Dedifferentiated amniotic fluid mesenchymal stem cell (primary cell): ENCODE data around the gene PEBP1.

Source experiments
- DNase-seq: peaks from one replicate; pipeline ENCODE4 v3.0.0-alpha.2; 2016; ENCODE audit errors: extremely low spot score

Gene PEBP1

DNA sequence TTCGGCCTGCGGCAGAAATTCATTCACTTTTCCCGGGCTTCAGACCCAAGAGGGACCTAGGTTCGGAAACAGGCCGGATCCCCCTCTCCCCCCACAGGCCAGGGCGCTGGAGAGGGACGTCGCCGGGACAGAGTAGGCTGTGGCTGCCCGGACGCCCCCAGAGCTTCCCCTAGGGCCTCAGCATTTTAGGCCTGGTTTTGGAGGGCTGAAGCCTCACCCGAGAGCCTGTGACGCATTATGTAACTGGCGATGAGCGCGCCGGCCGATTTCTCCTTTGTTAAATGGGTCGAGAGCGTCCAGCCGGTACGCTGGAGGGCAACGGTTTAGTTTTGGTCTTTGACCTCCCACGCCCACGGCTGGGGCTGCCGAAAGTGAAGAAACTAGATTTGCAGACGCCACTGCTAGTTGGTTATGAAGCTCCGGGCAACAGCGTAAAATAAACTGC, 657 bp downstream of the PEBP1 start:
- DNase-seq: peak; percentile 38

DNA sequence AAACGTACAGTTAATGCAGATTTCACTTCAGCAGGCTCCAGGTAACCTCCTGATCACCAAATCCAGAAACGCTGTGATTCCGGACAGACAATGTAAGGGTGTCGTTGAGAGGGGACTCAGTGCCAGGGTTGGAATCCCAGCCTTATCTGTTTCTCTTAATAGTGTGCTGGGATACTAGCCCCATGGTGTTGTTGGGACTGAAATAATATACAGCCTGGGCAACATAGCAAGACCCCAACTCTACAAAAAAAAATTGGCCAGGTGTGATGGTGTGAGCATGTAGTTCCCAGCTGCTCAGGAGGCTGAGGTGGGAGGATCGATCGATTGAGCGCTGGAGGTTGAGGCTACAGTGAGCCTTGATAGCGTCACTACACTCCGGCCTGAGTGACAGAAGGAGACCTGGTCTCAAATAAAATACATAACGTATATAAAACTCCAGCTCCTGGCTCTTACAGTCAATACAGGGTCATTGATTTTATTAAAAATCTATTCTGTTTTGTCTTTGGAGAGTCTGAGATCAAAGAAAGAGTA, 1.3 kb downstream of the PEBP1 start:
- no peak for DNase-seq

DNA sequence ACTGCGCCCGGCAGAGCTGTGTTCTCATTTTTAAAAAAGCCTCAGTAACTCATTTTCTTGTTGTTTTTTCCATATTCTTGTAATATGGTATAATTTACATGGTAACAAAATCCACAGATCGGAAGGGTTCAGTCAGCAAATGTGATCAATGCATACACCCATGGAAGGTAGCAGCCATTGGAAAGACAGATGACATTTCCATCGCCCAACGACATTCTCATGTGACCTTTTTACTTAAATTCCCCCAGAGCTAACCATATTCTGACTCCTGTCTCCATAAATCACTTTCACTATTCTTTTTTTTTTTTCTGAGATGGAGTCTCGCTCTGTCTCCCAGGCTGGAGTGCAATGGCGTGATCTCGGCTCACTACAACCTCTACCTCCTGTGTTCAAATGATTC, 4.9 kb downstream of the PEBP1 start:
- no peak for DNase-seq

DNA sequence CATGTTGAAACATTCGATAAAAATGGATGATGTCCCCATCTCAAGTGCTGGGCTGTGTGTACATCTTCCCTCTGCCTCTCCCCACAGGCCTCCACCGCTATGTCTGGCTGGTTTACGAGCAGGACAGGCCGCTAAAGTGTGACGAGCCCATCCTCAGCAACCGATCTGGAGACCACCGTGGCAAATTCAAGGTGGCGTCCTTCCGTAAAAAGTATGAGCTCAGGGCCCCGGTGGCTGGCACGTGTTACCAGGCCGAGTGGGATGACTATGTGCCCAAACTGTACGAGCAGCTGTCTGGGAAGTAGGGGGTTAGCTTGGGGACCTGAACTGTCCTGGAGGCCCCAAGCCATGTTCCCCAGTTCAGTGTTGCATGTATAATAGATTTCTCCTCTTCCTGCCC, 8.6 kb downstream of the PEBP1 start:
- DNase-seq: no peak

DNA sequence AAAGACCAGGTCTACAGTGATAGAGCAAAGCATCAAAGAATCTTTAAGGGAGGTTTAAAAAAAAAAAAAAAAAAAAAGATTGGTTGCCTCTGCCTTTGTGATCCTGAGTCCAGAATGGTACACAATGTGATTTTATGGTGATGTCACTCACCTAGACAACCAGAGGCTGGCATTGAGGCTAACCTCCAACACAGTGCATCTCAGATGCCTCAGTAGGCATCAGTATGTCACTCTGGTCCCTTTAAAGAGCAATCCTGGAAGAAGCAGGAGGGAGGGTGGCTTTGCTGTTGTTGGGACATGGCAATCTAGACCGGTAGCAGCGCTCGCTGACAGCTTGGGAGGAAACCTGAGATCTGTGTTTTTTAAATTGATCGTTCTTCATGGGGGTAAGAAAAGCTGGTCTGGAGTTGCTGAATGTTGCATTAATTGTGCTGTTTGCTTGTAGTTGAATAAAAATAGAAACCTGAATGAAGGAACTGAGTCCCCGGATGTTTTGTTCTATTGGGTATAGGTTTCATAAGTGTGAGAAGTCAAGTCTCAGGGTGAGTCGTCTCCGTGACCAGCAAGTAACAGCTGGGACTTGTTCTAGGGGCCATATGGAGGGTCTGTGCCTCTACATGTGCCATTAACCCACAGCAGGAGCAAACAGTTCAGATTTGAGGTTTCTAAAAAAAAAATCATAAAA, 9.3 kb downstream of the PEBP1 start:
- no peak for DNase-seq

DNA sequence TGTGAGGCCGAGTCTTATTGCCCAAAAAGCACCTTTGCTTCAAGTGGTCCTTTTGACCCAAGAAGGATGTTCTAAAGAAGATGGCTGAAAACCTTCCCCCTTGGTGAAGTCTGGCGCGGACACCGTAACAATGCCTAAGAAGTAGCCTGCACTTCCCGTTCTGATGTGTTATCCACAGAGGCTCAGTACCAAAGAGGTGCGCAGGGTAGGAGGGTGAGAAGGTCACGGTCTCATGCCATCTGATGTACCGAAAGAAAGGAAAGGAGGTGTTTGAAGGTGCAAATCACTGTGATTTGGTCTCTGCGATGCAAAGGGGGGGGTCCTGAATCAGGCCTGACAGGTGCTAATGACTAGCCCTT, 9.9 kb downstream of the PEBP1 start:
- no peak for DNase-seq

DNA sequence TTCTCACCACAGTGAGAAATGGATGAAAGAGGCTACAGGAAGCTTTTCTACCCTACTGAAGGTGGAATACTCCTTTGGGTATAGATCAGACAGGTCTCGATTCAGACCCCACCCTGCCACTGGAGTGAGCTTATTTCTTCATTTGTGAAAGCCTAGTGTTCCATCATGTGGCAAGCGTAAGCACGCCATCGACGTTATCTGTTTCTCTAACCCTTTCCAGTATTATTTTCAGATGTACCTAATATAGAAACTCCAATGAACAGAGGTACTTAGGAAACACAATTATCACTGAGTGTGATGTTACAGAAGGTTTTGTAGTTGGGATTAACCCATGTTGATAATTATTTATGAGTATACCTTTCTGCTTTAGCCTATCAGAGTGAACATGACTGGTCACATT, 12.4 kb downstream of the PEBP1 start:
- DNase-seq: no peak

DNA sequence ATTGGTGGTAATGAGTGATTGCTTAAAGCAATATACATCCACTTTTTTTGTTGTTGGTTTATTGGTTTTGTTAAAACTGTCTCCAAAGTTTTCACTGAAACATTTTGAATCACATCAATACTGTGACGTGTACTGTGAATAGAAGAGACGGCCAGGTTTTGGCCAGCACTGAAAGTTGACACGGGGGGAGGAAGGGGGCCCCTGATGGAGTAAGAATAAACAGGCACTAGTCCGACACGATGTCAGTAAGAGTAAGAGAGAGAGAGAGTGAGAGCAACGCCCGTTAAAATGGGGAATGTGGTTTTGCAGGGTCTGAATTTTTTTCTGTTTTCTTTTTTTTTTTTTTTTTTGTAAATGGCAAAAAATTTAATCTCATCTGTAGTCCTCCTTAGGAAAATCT, 14.7 kb downstream of the PEBP1 start:
- no peak for DNase-seq

DNA sequence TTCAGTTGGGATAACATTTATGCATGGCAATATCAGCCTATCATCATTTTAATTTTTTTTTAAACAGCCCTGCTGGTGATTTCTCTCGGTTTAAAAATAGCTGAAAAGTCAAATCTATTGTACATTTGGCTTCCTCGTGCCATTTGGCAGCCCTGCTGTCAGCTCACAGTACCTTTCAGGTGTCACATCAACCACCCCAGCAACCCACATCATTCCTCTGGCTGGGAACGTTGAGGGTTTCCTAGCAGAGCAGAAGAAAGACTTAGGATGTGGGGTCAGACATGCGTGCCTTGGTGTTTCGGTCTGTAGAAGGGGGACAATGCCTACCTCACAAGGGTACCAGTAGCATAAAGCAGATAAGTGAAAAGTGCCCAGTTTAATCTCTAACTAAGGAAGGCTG, 15.8 kb downstream of the PEBP1 start:
- no peak for DNase-seq

DNA sequence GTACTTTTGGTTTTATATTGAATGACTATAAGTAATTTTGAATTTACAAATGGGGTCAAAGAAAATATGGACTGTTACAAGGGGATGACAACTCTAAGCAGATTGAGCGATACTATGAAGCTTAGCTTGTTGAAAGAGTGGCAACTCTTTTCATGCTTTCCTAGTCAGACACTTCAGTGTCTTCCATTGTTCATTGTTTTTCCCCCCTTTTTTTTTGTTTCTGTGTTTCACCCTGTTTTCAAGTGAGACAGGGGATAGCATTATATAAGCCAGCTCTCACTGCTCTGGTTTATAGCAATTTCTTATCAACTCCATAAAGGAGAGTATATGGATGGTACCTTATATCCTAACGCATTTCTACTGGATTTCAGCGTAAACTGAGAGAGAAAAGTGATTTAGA, 24.6 kb downstream of the PEBP1 start:
- no peak for DNase-seq

DNA sequence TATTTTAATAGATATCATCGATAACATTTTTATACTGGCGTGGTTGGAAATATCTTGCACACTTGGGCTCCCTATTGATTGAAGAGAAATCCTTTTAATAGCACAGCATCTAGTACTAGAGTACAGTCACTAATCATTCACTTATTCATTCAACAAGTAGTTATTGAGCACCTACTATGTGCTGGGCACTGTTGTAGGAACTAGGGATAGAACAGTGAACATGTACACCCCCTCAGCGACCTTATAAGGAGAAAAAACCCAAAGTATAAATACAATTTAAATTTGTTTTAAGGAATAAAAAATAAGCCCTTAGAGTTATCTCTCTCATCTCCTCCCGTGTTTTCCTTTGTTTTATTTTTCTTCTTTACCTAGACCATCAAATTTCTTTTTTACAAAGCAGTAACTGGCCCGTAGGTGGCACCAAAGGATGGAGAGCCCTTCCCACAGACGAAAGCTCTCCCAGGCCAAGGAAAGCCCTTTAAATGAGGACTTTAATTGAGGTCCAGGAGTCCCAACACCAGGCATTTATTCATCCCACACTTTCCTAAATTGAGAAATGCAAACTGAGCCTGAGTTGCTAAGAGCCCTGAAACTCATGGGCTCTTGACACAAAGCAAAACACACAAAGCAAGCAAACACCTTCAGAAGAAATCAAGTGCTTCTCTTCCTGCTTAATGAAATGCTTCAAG, 29.0 kb downstream of the PEBP1 start:
- no peak for DNase-seq

DNA sequence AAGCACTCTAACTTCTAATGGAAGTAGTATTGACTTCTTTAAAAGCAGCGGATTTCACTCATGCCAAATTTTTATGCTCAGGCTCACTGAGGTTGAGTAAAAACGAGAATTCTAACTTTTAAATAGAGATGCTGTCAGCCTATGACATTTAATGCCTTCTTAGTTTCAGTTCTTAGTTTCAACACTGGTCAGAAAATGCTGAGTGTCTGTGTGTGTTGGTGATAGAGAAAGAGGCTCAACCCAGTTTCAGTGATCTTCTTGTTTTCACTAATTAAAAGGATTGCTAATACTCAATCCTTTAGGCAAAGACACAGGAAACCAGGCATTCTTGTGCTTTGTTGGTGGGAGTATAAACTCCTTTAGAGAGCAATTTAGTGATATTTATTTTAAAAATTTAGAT, 31.0 kb downstream of the PEBP1 start:
- DNase-seq: no peak

DNA sequence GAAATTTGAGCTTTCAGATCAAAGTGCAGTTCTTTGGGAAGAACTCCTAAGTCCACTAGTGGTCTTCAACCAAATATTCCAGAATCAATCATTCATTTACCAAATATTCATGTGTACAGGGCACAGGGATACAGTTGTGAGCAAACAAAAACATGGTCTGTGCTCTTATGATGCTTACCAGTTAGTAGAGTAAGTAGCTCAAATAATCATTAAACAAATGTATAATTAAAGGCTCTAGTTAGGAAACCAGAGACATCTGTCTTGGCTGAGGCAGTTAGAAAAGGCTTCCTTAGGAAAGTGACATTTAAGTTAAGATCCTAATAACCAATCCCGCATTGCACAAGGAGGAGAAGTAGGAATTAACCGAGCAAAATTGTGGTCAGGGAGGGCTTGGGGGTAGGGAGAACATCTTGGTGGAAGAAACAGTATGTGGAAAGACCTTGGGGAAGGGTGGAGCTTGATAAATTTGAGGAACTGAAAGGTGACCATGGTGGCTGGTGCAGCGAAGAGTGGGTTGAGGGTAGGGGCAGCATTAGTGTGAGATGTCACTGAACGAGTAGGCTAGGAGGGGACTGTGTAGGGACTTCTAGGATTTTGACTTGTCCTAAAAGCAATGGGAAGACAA, 40.0 kb downstream of the PEBP1 start:
- no peak for DNase-seq

DNA sequence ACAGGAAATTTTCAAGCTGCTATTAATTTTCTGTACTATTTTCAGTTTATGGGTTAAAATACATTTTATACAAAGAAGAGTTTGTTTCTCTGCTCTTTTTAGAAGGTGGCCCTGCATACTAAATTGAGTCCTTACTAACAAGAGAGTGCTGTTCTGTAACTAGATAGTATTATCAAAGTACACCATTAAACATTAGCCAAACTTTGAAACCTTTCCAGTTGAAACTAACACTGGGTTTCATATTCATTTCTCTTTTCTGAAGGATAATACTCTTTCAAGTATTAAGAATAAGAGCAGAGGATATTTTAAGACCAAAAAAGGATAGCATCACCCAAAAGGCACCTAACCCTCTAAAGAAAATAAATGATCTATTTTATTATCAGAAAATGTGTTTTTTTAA, 47.2 kb downstream of the PEBP1 start:
- no peak for DNase-seq

DNA sequence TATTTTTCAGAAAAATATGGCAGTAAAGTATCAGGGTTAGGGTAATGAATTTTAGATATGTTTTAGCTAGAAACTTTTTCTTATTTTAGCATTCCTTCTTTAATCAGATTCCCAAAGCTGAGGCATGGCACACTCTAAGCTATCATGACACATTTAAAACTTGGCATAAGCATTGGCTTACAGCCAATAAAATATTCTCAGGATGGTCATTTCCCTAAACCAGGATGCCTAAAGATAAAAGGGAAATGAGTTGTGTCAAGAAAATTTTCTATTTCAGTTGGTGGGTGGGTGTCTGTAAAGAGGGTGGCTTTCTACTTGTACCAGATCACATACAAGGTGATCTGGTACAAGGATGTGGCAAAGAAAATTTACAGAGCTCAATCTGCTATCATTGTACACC, 47.8 kb downstream of the PEBP1 start:
- DNase-seq: no peak

DNA sequence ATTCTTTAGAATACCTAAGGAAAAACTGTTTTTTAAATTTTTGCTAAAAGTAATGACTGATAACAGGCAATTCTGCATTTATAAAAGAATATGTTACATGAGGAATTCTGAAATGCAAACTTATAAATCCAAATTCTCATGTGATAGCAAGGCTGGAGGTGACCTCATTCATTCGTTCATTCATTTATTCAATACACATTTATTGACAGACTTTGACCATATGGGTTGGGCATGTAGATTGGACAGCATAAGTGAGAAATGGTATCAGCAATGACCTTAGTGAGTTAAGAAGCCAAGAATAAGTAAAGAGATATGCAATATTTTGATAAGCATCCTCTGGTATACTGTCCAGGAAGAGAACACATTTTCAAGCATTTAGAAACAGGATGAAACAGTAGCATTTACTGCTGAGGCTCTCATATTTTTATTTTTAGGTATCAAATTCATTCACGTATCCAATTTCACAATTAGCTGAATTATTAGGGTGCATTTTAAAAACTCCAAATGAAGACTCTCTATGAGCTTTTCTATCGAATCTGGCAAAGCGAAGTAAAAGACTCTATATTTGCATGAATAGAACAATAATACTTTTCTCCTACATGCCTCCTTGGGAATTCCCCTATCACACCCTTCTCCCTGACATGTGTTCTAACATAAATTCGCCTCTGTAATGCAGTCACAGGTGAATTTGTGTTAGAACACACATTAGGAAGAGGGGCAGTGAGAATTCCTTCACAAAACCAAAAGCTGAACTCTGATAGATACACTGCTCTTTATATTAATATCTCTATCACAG, 49.9 kb downstream of the PEBP1 start:
- no peak for DNase-seq

DNA sequence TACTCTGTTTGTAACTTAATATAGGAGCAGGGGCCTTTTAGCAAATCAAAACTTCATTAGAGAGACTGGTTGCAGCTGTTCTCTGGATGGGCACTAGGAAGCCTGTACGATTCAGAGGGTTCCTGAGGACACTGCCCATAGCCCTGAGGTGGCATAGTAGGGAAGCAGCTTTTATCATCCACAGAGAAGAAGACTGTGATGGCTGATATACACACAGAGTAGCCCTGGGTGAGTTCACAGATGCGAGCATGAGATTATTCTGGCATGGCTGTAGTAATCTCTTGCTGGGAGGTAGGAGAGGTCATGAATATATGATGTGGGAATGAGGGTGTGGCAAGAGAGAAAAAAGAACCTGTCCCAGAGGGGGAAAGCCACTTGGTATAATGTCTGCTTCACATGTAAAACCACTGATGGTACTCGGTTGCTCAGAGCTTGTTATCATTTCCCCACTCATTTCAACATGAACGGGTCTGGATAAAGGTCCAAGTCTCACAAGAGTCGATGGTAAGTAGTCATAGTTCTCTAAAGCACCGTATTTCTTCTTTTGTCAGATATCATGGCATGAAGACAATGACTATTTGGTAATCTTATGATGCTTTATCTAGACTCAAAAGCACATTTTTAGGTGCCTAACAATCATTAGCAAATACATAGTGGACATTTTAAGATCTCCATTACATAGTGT, 52.0 kb downstream of the PEBP1 start:
- DNase-seq: no peak

DNA sequence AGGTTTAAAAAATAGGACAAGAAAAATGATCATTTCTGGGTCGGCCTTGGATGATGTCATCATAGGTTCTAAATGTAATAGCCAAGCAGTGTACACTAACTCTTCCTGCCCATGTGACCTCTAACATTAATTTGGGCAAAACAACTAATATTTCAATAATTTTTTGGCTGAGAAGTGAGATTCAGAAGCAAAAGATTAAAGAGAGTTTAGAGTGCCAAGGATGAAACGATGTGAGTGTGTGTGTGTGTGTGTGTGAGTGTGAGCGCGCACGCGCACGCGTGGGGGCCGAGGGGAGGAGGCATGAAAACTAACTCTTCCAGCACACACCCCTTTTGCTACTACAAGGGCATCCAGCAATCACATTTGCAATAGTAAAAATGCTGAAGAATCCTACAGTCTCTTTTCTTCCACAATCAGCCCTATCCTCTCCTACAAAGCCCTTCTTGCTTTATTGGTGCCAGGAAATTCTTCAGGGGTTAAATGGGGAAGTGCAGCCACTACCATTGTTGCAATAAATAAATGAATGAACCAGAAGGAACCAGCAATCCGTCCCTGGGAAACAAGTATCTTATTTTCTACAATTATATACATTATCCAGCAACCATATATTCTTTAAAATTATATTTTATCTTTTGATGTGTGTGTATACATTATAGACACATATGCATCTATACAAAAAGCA, 52.9 kb downstream of the PEBP1 start:
- DNase-seq: no peak

DNA sequence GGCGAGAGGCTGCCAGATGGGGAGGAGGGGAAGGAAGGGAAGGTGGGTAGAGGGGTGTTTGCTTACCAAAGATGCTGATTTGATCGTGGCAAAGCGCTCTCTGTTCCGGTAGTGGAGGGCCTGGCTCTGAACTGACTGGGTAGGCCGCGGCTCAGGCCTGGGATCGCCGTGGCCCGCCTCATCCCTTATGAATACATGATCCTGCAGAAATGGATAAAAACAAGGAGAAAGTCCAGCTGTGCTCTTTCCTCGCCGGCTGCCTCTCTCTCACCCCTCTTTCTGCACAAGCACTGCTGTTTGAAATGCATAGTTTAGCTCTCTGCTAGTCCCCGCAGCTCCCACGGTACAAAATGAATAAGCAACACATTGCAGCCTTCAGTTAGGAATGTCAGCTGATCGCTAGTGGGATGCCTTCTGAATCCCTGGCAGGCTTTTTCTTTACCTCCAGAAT, 53.8 kb downstream of the PEBP1 start:
- peak; percentile 49 for DNase-seq

DNA sequence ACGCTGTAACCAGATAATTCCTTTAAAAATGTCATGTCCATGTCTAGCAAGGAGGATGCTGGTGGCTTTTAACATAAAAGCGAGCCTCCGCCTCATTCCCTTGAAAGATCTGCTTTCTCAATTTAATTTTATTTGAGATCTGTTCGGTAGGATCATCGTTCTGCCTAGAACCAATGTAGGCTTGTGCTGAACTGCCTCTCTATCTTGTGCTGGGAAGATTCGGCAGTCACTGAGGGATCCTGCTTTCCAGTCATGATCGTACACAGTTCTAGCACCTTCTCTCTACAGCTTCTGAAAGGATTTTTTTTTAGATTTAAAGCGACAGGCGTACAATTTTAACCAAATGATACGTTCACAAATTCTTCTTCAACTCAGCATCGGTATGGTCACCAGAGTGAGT, 54.3 kb downstream of the PEBP1 start:
- peak; percentile 15 for DNase-seq

DNA sequence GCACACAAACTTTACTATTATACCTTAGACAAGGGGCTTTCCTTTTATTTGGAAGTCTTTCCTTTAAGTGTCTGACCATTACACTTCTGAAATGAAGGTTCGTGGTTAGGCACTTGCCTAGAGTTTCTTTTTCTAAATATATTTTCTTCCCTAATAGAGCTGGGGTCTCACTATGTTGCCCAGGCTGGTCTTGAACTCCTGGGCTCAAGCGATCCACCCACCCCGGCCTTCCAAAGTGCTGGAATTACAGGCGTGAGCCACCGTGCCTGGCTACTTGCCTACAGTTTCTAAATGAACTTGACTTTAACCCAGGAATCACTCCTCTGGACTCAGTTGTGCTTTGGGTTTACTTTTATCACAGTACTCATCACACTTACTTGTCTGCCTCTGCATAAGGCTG, 57.6 kb downstream of the PEBP1 start:
- DNase-seq: no peak
